ENCODE results near the gene GSTT2. TPM values are rescaled to one million over a fixed set of nuclear protein-coding genes. Genes with fewer than 3 reads are reported as not detected.
"Not testable (repeated sequence)": the region's sequence is repeated elsewhere in the genome, so short reads cannot be mapped to it uniquely, and the experiment has no call there.

GSTT2 gene
- total and polyA plus RNA-seq, 2 experiments from 2014 or later = 5.0 to 5.2 TPM

DNA sequence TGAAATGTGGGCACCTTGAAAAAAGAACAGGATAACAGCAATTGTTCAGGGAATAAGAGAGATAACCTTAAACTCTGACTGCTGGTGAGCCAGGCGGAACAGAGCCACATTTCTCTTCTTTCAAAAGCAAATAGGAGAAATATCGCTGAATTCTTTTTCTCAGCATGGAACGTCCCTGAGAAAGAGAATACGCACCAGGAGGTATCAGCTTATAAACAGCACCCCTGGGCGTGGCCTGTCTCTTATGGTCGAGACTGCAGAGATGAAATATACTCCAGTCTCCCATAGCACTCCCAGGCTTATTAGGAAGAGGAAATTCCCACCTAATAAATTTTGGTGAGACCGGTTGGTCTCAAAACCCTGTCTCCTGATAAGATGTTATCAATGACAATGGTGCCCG lies 24.0 kb upstream of the GSTT2 start:
- not testable (repeated sequence) for H3K36me3 ChIP-seq; H3K9me3 ChIP-seq (ENCODE audit: low read depth); H3K4me3 ChIP-seq; H3K27me3 ChIP-seq; DNase-seq (ENCODE audit: low read depth in 1 of 2, low spot score in 1 of 2); H3K27ac ChIP-seq; H3K4me1 ChIP-seq (ENCODE audit: low read depth)

DNA sequence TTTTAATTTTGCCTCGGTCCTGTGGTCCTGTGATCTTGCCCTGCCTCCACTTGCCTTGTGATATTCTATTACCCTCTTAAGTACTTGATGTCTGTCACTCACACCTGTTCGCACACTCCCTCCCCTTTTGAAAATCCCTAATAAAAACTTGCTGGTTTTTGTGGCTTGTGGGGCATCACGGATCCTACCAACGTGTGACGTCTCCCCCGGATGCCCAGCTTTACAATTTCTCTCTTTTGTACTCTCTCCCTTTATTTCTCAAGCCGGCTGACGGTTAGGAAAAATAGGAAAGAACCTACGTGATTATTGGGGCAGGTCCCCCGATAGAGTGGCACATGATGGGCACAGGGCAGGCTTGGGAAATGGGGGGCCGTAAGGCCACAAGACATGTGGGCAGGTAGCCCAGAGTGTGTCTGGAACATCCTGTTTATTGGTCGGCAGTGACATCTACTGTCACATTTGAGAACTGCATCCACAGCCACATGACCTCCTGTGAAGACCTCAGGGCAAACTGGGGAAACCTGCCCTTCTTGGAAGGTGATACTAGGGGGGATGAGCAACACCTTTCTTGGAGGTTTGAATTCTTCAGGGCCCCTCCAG lies 23.5 kb upstream of the GSTT2 start:
- TF ChIP-seq, protein P1, sequence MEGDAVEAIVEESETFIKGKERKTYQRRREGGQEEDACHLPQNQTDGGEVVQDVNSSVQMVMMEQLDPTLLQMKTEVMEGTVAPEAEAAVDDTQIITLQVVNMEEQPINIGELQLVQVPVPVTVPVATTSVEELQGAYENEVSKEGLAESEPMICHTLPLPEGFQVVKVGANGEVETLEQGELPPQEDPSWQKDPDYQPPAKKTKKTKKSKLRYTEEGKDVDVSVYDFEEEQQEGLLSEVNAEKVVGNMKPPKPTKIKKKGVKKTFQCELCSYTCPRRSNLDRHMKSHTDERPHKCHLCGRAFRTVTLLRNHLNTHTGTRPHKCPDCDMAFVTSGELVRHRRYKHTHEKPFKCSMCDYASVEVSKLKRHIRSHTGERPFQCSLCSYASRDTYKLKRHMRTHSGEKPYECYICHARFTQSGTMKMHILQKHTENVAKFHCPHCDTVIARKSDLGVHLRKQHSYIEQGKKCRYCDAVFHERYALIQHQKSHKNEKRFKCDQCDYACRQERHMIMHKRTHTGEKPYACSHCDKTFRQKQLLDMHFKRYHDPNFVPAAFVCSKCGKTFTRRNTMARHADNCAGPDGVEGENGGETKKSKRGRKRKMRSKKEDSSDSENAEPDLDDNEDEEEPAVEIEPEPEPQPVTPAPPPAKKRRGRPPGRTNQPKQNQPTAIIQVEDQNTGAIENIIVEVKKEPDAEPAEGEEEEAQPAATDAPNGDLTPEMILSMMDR (IDR thresholded peaks at IDR 0.05; ENCODE audit: low read depth, low read length) = peak; percentile 77

DNA sequence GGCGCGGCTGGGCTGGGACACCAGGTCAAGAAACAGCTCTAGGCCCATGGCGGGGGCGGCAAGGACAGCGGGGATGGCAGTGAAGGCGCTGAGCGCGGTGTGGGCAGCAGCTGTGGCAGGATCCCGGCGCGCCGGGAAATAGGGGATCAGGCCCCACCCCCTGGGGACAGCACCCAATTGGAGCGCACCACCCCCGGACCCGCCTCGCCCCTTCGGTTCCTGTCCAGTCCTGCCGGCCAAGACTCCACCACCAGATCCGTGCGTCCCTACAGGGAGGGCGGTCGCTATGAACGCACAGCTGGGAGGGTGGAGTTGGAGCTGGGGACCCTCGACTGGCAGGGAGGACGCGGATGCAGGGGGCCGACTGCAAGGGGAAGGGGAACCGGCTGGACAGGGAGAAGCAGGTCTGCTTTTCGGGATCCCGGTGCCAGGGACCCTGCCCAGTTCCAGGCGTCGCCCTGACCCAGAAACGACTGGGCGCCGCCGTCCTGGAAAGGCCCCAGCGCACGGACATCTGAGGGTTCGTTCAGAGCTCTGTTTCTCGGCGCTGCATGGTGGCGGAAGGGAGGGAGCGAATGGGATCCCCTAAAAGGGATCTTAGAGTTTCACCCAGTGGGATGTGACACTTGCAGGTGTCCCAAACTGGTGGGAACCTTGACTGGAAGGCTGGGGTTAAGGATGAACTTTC lies 18.7 kb upstream of the GSTT2 start, which contains the start of gene GSTT2B:
GSTT2B (minus strand) TSS at position 112 of the 688 bp plus-strand sequence; CDS start at position 48, 64 bp downstream.
- H3K4me3 ChIP-seq; H3K36me3 ChIP-seq; H3K9me3 ChIP-seq (ENCODE audit: low read depth); H3K27me3 ChIP-seq; H3K27ac ChIP-seq; DNase-seq (ENCODE audit: low read depth in 1 of 2, low spot score in 1 of 2); H3K4me1 ChIP-seq (ENCODE audit: low read depth): not testable (repeated sequence)

More for the DNA sequence above, 23.5 kb upstream of the GSTT2 start:
- peak; percentile 73 to 77 for DNase-seq (ENCODE audit: low read depth in 1 of 2, low spot score in 1 of 2)
- H3K27me3 ChIP-seq; H3K4me1 ChIP-seq (ENCODE audit: low read depth); H3K4me3 ChIP-seq; H3K27ac ChIP-seq; H3K9me3 ChIP-seq (ENCODE audit: low read depth); H3K36me3 ChIP-seq: not testable (repeated sequence)

DNA sequence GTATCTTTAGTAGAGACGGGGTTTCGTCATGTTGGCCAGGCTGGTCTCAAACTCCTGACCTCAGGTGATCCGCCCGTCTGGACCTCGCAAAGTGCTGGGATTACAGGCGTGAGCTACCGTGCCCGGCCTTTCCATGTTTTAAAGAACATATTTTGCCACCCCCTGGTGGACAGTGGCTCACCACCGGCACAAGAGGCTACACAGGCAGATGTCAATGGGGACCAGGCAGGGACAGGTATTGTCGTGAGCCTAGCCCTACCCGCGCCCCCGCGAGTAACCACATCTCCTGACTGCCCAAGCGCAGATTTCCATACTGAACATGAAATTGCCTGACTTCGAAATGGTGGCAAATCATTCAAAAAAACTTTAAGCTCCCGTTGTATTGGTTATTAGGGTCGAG lies 13.8 kb upstream of the GSTT2 start:
- not testable (repeated sequence) for DNase-seq (ENCODE audit: low read depth in 1 of 2, low spot score in 1 of 2); H3K4me1 ChIP-seq (ENCODE audit: low read depth); H3K27ac ChIP-seq; H3K9me3 ChIP-seq (ENCODE audit: low read depth); H3K4me3 ChIP-seq; H3K27me3 ChIP-seq
- peaks cover 10% of the 10 kb centered on the region for H3K36me3 ChIP-seq

DNA sequence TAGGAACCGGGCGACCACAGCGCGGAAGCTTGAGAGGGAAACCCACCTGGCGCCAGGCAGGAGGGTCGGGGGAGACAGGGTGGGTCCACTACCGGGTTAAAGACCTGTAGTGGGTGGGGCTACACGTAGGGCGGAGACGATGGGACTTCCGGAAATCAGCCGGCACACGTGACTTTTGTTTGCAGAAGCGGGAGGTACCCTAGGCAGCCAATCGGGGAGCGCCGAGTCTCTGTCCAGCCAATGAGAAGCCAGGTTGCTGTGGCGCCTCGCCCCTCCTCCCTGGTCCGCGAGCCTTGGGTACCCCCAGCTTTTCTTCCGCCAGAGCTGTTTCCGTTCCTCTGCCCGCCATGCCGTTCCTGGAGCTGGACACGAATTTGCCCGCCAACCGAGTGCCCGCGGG lies 13.4 kb upstream of the GSTT2 start, which contains the start of gene DDTL:
DDTL (plus strand) TSS at position 321 of the 400 bp plus-strand sequence; CDS start at position 348, 27 bp downstream.
- H3K27me3 ChIP-seq; H3K4me1 ChIP-seq (ENCODE audit: low read depth); DNase-seq (ENCODE audit: low read depth in 1 of 2, low spot score in 1 of 2); H3K9me3 ChIP-seq (ENCODE audit: low read depth); H3K4me3 ChIP-seq; H3K27ac ChIP-seq: not testable (repeated sequence)
- peaks cover 15% of the 10 kb centered on the region for H3K36me3 ChIP-seq

DNA sequence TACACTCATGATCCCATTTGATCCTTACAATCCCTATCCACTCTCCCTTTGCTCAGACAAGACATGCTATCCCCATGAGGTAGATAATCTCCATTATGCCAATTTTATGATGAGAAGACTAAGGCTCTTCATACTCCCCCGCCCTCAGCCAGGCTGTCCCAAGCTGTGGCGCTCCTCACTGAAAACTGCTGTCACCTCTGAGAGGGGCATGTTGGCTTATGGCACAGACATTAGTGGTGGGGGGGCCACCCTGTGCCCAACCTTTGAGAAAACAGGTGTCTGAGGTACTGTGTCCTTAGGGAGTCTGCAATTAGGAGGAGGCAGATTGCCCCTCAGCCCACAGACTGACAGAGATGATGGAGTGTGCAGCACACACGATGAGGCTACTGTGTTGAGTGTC lies 10.9 kb upstream of the GSTT2 start:
- no peak overlapping the region for H3K27ac ChIP-seq
- no peaks in the 10 kb centered on the region for H3K27me3 ChIP-seq
- DNase-seq (ENCODE audit: low read depth in 1 of 2, low spot score in 1 of 2) = no peak
- no peak overlapping the region for H3K4me3 ChIP-seq
- TF ChIP-seq, protein P1 (IDR thresholded peaks at IDR 0.05; ENCODE audit: low read depth, low read length) = no peak
- no peaks in the 10 kb centered on the region for H3K9me3 ChIP-seq (ENCODE audit: low read depth)
- H3K36me3 ChIP-seq = peaks cover 15% of the 10 kb centered on the region
- H3K4me1 ChIP-seq (ENCODE audit: low read depth) = no peaks in the 10 kb centered on the region

DNA sequence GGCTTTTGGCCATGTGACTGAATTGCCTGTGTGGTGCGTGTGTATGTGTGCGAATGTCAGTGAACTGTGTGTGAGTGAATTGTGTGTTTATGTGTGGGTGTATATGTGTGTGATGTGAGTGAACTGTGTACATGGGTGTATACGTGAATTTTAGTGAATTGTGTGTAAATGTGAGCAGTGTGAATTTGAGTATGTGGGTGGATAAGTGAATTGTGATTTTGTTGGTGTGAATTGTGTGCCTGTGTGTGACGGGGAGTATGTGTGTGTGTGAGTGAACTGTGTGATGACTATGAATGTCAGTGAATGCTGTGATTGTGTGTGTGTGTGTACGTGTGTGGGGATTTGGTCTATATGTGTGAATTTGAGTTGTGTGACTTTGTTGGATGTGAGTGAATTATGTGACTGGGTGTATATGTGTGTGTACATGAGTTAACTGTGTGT lies 9.7 kb upstream of the GSTT2 start:
- Histone ChIP-seq H3K27me3 (no peaks in the 10 kb centered on the region), H3K9me3 (ENCODE audit: low read depth) (no peaks in the 10 kb centered on the region), H3K4me3 (no peak overlapping the region), H3K4me1 (ENCODE audit: low read depth) (no peaks in the 10 kb centered on the region), H3K27ac (peak overlapping the region; percentile 17), H3K36me3 (peaks cover 15% of the 10 kb centered on the region)
- TF ChIP-seq, protein P1 (IDR thresholded peaks at IDR 0.05; ENCODE audit: low read depth, low read length) = no peak
- DNase-seq (ENCODE audit: low read depth in 1 of 2, low spot score in 1 of 2) = no peak

All from cardiac muscle cell (in vitro differentiated cells and primary cell).